ENCODE data around the gene CSTB.

CSTB gene

DNA sequence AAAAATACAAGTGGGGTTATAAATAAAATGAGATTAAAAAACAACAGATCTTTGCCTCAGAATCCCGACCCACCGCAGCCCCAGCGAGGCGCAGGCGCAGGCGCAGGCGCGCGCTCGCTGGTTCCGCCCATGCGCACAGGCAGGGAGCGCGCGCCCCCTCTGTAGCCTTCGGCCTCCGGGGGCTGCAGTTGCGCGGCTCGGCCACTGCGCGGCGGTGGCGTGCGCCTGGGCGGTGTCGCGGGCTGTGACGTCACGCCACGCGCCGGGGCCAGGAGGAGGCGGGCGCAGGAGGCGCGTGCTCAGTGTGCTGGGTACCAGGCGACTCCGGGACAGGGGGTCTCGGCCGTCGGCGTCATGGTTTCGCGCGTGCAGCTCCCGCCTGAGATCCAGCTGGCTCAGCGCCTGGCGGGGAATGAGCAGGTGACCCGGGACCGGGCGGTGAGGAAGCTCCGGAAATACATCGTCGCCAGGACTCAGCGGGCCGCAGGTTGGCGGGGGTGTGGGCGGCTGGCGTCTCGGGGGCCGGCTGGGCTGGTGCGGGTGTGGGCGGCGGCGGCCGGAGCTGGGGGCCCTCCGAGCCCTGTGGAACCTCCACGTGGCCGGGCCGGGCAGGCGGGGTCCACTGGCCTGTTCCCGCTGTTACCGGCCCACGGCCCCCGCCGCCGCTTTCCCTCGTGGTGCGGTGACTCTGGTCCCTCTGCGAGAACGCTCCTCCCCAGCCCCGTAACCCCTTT, 13.3 kb upstream of the CSTB start, which contains the start of gene RRP1:
Gene RRP1 (plus strand): TSS at position 302 of the 734 bp plus-strand sequence. CDS start 53 bp downstream, at position 355.
- peak; percentile 18 for DNase-seq (ENCODE audit: low read depth)
- TF ChIP-seq, protein P1, sequence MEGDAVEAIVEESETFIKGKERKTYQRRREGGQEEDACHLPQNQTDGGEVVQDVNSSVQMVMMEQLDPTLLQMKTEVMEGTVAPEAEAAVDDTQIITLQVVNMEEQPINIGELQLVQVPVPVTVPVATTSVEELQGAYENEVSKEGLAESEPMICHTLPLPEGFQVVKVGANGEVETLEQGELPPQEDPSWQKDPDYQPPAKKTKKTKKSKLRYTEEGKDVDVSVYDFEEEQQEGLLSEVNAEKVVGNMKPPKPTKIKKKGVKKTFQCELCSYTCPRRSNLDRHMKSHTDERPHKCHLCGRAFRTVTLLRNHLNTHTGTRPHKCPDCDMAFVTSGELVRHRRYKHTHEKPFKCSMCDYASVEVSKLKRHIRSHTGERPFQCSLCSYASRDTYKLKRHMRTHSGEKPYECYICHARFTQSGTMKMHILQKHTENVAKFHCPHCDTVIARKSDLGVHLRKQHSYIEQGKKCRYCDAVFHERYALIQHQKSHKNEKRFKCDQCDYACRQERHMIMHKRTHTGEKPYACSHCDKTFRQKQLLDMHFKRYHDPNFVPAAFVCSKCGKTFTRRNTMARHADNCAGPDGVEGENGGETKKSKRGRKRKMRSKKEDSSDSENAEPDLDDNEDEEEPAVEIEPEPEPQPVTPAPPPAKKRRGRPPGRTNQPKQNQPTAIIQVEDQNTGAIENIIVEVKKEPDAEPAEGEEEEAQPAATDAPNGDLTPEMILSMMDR (IDR thresholded peaks at IDR 0.05; ENCODE audit: control insufficient read depth, insufficient read depth, low read depth, low read length, missing control alignments) = peak; percentile 55
- H3K4me3 ChIP-seq (ENCODE audit: control insufficient read depth, low read depth, low read length) = peak within 1 kb of the TSS; percentile 87

DNA sequence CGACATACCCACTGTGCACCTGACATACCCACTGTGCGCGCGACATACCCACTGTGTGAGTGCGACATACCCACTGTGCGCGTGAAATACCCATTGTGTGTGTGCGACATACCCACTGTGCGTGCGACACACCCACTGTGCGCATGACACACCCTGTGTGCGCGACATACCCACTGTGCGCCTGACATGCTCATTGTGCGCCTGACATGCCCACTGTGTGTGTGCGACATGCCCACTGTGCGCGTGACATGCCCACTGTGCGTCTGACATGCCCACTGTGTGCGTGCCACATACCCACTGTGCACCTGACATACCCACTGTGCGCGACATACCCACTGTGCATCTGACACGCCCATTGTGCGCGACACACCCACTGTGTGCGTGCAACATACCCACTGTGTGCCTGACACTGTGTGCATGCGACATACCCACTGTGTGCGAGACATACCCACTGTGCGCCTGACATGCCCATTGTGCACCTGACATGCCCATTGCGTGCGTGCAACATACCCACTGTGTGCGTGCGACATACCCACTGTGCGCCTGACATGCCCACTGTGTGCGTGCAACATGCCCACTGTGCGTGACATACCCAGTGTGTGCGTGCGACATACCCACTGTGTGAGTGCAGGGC, 10.8 kb upstream of the CSTB start:
- no peak overlapping the region for H3K4me3 ChIP-seq (ENCODE audit: control insufficient read depth, low read depth, low read length)
- no peak for DNase-seq (ENCODE audit: low read depth)
- TF ChIP-seq, protein P1 (IDR thresholded peaks at IDR 0.05; ENCODE audit: control insufficient read depth, insufficient read depth, low read depth, low read length, missing control alignments) = no peak

DNA sequence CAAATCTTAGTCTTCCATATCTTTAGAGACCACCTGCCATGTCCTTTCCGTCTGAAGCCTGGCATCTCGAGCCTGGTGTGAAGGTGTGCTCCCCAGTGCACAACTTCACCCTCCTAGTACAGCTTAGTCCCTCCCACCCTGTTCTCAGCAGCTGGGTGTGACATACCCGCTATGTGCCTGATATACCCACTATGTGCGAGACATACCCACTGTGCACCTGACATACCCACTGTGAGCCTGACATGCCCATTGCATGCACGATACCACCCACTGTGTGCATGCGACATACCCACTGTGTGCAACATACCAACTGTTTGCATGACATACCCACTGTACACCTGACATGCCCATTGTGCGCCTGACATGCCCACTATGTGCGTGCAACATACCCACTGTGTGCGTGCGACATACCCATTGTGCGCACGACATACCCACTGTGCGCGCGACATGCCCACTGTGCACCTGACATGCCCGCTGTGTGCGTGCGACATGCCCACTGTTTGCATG, 10.2 kb upstream of the CSTB start:
- TF ChIP-seq, protein P1 (IDR thresholded peaks at IDR 0.05; ENCODE audit: control insufficient read depth, insufficient read depth, low read depth, low read length, missing control alignments) = no peak

DNA sequence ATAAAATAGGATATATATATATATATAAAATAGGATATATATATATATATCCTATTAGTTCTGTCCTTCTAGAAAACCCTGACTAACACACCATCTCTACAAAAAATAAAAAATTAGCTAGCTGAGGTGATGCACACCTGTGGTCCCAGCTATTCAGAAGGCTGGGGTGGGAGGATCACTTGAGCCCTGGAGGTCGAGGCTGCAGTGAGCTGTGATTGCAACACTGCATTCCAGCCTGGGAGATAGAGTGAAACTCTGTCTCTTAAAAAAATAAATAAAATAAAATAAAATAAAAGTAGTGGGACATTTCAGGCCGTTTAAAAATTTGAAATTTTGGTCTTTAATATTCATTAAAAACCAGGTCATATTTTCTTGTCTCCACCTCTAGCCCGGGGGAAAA, 9.0 kb upstream of the CSTB start:
- DNase-seq (ENCODE audit: low read depth) = no peak
- TF ChIP-seq, protein P1 (IDR thresholded peaks at IDR 0.05; ENCODE audit: control insufficient read depth, insufficient read depth, low read depth, low read length, missing control alignments) = no peak
- H3K4me3 ChIP-seq (ENCODE audit: control insufficient read depth, low read depth, low read length) = no peak overlapping the region

More for the DNA sequence above, 10.2 kb upstream of the CSTB start:
- no peak overlapping the region for H3K4me3 ChIP-seq (ENCODE audit: control insufficient read depth, low read depth, low read length)
- no peak for DNase-seq (ENCODE audit: low read depth)

DNA sequence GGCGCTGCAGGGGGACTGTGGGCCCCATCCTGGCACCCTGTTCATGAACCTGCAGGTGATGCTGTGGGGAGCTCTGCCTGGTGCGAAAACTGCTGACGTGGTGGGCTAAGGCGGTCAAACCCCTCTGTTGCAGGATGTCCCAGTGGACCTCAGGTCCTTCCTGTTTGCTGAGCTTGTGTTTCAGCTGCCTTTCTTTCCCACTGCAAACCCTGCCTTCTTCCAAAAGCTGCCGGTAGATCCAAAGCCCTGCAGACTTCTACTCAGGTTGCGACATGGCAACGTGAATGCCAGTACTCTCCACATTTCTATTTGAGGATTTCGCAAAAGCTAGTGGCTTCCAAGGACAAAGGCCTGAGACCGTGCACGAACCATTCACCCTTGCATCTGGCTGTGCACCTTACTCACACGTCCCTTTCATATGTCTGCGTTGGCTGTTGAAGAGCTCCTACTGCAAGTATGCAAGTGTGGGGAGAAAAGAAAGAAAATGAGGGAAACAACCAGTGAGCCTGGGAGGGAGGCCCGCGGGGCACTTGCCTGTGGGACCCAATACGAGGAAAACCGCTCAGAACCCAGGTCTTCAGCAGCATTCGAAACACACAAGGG, 7.1 kb upstream of the CSTB start:
- TF ChIP-seq, protein P1 (IDR thresholded peaks at IDR 0.05; ENCODE audit: control insufficient read depth, insufficient read depth, low read depth, low read length, missing control alignments) = no peak
- no peak overlapping the region for H3K4me3 ChIP-seq (ENCODE audit: control insufficient read depth, low read depth, low read length)
- DNase-seq (ENCODE audit: low read depth) = no peak

DNA sequence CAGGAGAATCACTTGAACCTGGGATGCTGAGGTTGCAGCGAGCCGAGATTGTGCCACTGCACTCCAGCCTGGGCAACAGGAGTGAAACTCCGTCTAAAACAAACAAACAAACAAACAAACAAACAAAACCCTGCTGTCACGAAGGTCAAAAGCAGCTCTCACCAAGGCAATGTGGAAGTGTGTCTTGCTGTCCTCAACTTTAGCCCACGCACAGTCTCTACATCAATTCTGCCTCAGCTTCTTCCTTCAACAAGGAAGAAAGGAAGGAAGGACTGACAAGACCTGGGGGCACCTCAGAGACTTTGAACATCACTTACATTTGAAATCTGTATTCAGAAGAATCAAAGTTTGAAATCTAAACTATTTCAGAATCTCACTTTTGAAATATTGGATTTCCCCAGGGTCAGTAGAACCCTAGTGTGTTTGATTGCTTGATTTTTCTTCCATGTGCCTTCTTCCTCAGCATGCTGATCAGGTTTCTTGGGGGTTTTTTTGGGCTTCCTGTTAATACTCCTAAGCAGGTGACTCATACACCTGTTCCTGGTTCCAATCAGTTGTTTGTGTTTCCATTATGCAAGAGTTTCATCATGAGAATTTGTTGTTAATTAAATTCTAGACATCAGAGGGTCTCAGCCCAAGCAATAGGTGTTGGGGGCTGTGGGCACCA, 6.5 kb upstream of the CSTB start:
- TF ChIP-seq, protein P1 (IDR thresholded peaks at IDR 0.05; ENCODE audit: control insufficient read depth, insufficient read depth, low read depth, low read length, missing control alignments) = no peak
- no peak overlapping the region for H3K4me3 ChIP-seq (ENCODE audit: control insufficient read depth, low read depth, low read length)
- DNase-seq (ENCODE audit: low read depth) = no peak

Data from AG09309 (cell line).